Calu3 (cell line): ENCODE measurements around the gene SIVA1. TPM values are rescaled to one million over a fixed set of nuclear protein-coding genes. Genes with fewer than 3 reads are reported as not detected.
A peak's percentile ranks its signal among the peaks of the same experiment; 100 is the strongest.

Experiments used
- BruUV-seq: library from RNA; stranded (reverse); fragments of 400-500 nt; replicated peaks from 2 replicates; lab custom pipeline; 2021; lab: Mats Ljungman, UMichigan
- CTCF ChIA-PET: fragments of 300-600 bp; sonication (Branson Sonifier 250); formaldehyde crosslinking; loops from one replicate; lab custom pipeline; 2022; ENCODE audit warnings: antibody characterized with exemption; lab: Charles Lee
- DNase-seq: peaks from one replicate; pipeline ENCODE4 v3.0.0; 2022
- H3K27ac Mint-ChIP-seq: one replicate; pipeline ENCODE4 v1.8.0; 2022; ENCODE audit warnings: mixed read lengths; ENCODE audit not compliant: unreplicated experiment
- H3K27me3 Mint-ChIP-seq: one replicate; pipeline ENCODE4 v1.8.0; 2022; ENCODE audit warnings: mixed read lengths; ENCODE audit not compliant: unreplicated experiment
- H3K36me3 Mint-ChIP-seq: one replicate; pipeline ENCODE4 v1.8.0; 2022; ENCODE audit warnings: mild to moderate bottlenecking, moderate library complexity, mixed read lengths; ENCODE audit not compliant: insufficient read depth, unreplicated experiment
- H3K4me1 Mint-ChIP-seq: one replicate; pipeline ENCODE4 v1.8.0; 2022; ENCODE audit warnings: mild to moderate bottlenecking, low read depth, mixed read lengths; ENCODE audit not compliant: unreplicated experiment
- H3K4me3 Mint-ChIP-seq: one replicate; pipeline ENCODE4 v1.8.0; 2022; ENCODE audit warnings: mild to moderate bottlenecking, low read depth, moderate library complexity, mixed read lengths; ENCODE audit not compliant: unreplicated experiment
- H3K9me3 Mint-ChIP-seq: one replicate; pipeline ENCODE4 v1.8.0; 2022; ENCODE audit warnings: low read depth, mixed read lengths; ENCODE audit not compliant: unreplicated experiment
- CTCF ChIP-seq: fragments of 200-600 bp; IDR thresholded peaks from one replicate; pipeline ENCODE4 v1.8.0; 2022; ENCODE audit warnings: antibody characterized with exemption; ENCODE audit not compliant: unreplicated experiment
- intact Hi-C: fragments of 100-400 bp; cut with micrococcal nuclease; formaldehyde crosslinking; loops from one replicate; pipeline ENCODE4 v1.10.0; 2022; ENCODE audit not compliant: unreplicated experiment
- total RNA-seq: library from RNA; stranded (reverse); gene quantifications from 2 replicates; pipeline ENCODE4 v1.2.3, GENCODE V29; 2022

Gene SIVA1
- total RNA-seq, 1 experiment from 2014 or later = 72.3 TPM

GRCh38 chr14:104798300-104799243 lies 45.6 kb downstream of the SIVA1 start:
- no peaks in the 10 kb centered on the region for H3K9me3 Mint-ChIP-seq
- intact Hi-C loops = no loop called here
- H3K4me1 Mint-ChIP-seq = peaks cover 27% of the 10 kb centered on the region
- H3K36me3 Mint-ChIP-seq = peaks cover 33% of the 10 kb centered on the region
- no peak overlapping the region for H3K27ac Mint-ChIP-seq
- no peaks in the 10 kb centered on the region for H3K27me3 Mint-ChIP-seq
- DNase-seq = no peak
- H3K4me3 Mint-ChIP-seq = peak overlapping the region; percentile 22
- CTCF ChIA-PET = no interaction called here
- TF ChIP-seq CTCF = no peak
- BruUV-seq = no TSS peak

GRCh38 chr14:104799244-104800014 lies 46.5 kb downstream of the SIVA1 start:
- Mint-ChIP-seq H3K4me1 (peaks cover 18% of the 10 kb centered on the region), H3K36me3 (peaks cover 26% of the 10 kb centered on the region), H3K27ac (no peak overlapping the region), H3K9me3 (no peaks in the 10 kb centered on the region), H3K4me3 (peak overlapping the region; percentile 49), H3K27me3 (no peaks in the 10 kb centered on the region)
- intact Hi-C loops = no loop called here
- no TSS peak for BruUV-seq
- DNase-seq = no peak
- CTCF ChIA-PET = no interaction called here
- TF ChIP-seq CTCF = no peak

GRCh38 chr14:104800015-104800770 lies 47.2 kb downstream of the SIVA1 start:
- peak overlapping the region; percentile 87 for H3K4me3 Mint-ChIP-seq
- no peak overlapping the region for H3K27ac Mint-ChIP-seq
- H3K9me3 Mint-ChIP-seq = no peaks in the 10 kb centered on the region
- BruUV-seq = TSS peak; percentile 45
- H3K4me1 Mint-ChIP-seq = peaks cover 17% of the 10 kb centered on the region
- CTCF ChIA-PET = no interaction called here
- TF ChIP-seq CTCF = no peak
- no peaks in the 10 kb centered on the region for H3K27me3 Mint-ChIP-seq
- intact Hi-C loops = no loop called here
- H3K36me3 Mint-ChIP-seq = peaks cover 22% of the 10 kb centered on the region
- DNase-seq = peak; percentile 78
